Epithelial cell of proximal tubule (primary cell): ENCODE results near the gene TMEM255A. TPM values are rescaled to one million over a fixed set of nuclear protein-coding genes. Genes with fewer than 3 reads are reported as not detected.

Experiments
- DNase-seq: peaks from one replicate; pipeline ENCODE4 v3.0.0-alpha.2; 2011; ENCODE audit warnings: low read depth
- H3K4me3 ChIP-seq: 2 replicates; pipeline ENCODE4 v1.5.1; 2011; ENCODE audit warnings: low read depth, mild to moderate bottlenecking, low read length
- CTCF ChIP-seq: conservative IDR thresholded peaks from 2 replicates; pipeline ENCODE4 v1.5.1; 2012; ENCODE audit warnings: low read depth, mild to moderate bottlenecking, low read length
- total RNA-seq: library from RNA; depleted of rRNA; stranded (reverse); fragments of >200 nt; gene quantifications from 2 replicates; pipeline ENCODE4 v1.2.3, GENCODE V29; 2015

Gene TMEM255A
- total RNA-seq, 1 donor from 2014 or later: 0.40 TPM

GRCh38 chrX:120270567-120270966, 40.7 kb downstream of the TMEM255A start:
- DNase-seq: no peak
- no peak for TF ChIP-seq CTCF
- H3K4me3 ChIP-seq: no peak overlapping the region

- H3K4me3 ChIP-seq: no peak overlapping the region
- no peak for DNase-seq
- no peak for TF ChIP-seq CTCF
Observed at GRCh38 chrX:120269373-120270035, 41.8 kb downstream of the TMEM255A start.

GRCh38 chrX:120264341-120264740, 46.9 kb downstream of the TMEM255A start:
- H3K4me3 ChIP-seq: no peak overlapping the region
- no peak for TF ChIP-seq CTCF
- no peak for DNase-seq

GRCh38 chrX:120262859-120263708, 48.2 kb downstream of the TMEM255A start:
- DNase-seq: no peak
- TF ChIP-seq CTCF: no peak
- no peak overlapping the region for H3K4me3 ChIP-seq

GRCh38 chrX:120260369-120260768, 50.9 kb downstream of the TMEM255A start:
- TF ChIP-seq CTCF: no peak
- no peak overlapping the region for H3K4me3 ChIP-seq
- DNase-seq: no peak

- H3K4me3 ChIP-seq: no peak overlapping the region
- TF ChIP-seq CTCF: no peak
Observed at GRCh38 chrX:120253784-120254183, 57.5 kb downstream of the TMEM255A start.

More at GRCh38 chrX:120253784-120254183, 57.5 kb downstream of the TMEM255A start:
- DNase-seq: no peak
